ENCODE data around the gene CR1L. TPM values are rescaled to one million over a fixed set of nuclear protein-coding genes. Genes with fewer than 3 reads are reported as not detected.

The CR1L gene
- total RNA-seq: under 1 TPM; 0.70 to 0.73 TPM
- polyA plus RNA-seq (ENCODE audit: insufficient read length in 6 of 6): 1 to 10 TPM in 2 of 6 donors, under 1 TPM in 3, not detected in 1; 0.15 to 1.1 (median 0.84) TPM
- long read RNA-seq, donor 1, partial matches to known transcripts: 0 of 1 reads
- long read RNA-seq, donor 1, other reads (novel, unspliced or antisense): 0 of 1 reads
- long read RNA-seq, donor 2: 0 reads
- long read RNA-seq, donor 3: 0 reads
- long read RNA-seq, donor 4: 0 reads
- long read RNA-seq, donor 5: 0 reads
- long read RNA-seq, donor 6: 0 reads
- long read RNA-seq, donor 7: 0 reads
- long read RNA-seq, donor 8: 0 reads
- long read RNA-seq, donor 9: 0 reads
- long read RNA-seq, donor 10, partial matches to known transcripts: 0 of 1 reads
- long read RNA-seq, donor 10, other reads (novel, unspliced or antisense): 0 of 1 reads
- long read RNA-seq, donor 11: 0 reads
- long read RNA-seq, donor 12: 0 reads

DNA sequence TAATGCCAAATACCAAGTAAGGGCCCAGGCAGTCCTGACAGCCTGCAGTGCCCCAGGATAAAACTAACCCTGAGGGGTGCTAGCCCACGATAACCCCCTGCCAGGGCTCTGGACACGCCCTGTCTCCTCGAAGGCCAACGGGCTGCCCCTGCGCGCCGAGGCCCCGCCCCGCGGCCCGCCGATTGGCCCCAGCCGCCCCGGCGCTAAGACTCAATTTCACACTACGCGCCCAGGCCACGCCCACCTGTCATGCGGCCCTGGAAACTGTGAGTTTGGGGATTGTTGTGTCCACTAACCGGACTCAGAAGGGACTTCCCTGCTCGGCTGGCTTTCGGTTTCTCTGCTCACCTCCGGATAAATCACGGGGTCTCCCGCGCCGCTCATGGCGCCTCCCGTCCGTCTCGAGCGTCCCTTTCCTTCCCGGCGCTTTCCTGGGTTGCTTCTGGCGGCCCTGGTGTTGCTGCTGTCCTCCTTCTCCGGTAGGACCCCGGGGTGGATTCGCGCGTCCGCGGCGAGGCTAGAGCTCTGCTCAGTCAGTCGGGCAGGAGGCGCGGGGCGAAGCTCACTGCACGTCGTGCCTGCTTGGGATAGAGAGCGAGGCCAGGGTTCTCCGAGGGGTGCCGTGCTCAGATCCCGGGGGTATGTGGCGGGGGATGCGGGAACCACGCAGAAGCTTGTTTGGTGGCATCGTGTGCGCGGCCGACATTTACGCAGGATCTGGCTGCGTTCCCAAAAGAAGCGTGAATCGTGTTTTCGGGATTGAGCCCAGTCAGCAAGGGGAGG lies at the start of gene CR1L:
Gene CR1L (plus strand): TSS at position 282 of the 783 bp plus-strand sequence. CDS start 101 bp downstream, at position 383.
- Histone ChIP-seq H3K4me1 (peaks cover 2 to 15% of the 10 kb centered on the region in 2 donors), H3K4me3 (peak within 1 kb of the TSS; percentile 43 to 52), H3K36me3 (no peaks in the 10 kb centered on the region), H3K27me3 (peaks cover 0 to 12% of the 10 kb centered on the region in 2 donors), H3K9me3 (no peaks in the 10 kb centered on the region), H3K27ac (no peak within 1 kb of the TSS)
- TF ChIP-seq, protein P1, sequence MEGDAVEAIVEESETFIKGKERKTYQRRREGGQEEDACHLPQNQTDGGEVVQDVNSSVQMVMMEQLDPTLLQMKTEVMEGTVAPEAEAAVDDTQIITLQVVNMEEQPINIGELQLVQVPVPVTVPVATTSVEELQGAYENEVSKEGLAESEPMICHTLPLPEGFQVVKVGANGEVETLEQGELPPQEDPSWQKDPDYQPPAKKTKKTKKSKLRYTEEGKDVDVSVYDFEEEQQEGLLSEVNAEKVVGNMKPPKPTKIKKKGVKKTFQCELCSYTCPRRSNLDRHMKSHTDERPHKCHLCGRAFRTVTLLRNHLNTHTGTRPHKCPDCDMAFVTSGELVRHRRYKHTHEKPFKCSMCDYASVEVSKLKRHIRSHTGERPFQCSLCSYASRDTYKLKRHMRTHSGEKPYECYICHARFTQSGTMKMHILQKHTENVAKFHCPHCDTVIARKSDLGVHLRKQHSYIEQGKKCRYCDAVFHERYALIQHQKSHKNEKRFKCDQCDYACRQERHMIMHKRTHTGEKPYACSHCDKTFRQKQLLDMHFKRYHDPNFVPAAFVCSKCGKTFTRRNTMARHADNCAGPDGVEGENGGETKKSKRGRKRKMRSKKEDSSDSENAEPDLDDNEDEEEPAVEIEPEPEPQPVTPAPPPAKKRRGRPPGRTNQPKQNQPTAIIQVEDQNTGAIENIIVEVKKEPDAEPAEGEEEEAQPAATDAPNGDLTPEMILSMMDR (IDR thresholded peaks at IDR 0.05): no peak
- intact Hi-C loops (cut with DNase I): no loop called here
- peak; percentile 44 to 94 (median 74) for DNase-seq
- ATAC-seq: peak; percentile 100

DNA sequence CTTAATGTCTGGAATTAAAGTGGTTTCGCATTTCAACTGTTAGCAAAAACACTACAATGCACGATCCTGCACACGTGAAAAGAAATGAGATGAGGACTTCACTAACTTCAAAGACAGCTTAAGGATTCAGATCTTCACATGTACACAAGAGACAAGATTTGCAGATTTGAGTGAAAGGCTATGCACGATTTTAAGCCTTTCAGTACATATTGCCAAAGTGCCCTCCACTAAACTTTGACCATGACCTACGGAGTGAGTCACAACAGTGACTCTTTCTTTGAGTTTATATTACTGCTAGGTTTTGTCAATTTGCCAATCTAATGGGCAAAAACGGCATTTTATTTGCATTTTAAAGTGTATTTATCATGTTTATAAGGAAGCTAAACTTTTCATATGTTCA lies 41.2 kb upstream of the CR1L start:
- TF ChIP-seq, protein P1 (IDR thresholded peaks at IDR 0.05): no peak
- Histone ChIP-seq H3K4me3 (no peak overlapping the region), H3K4me1 (no peaks in the 10 kb centered on the region), H3K27ac (no peak overlapping the region), H3K27me3 (no peaks in the 10 kb centered on the region), H3K9me3 (no peaks in the 10 kb centered on the region), H3K36me3 (no peaks in the 10 kb centered on the region)
- DNase-seq (no peak), ATAC-seq (no peak)
- intact Hi-C loops (cut with DNase I): no loop called here

DNA sequence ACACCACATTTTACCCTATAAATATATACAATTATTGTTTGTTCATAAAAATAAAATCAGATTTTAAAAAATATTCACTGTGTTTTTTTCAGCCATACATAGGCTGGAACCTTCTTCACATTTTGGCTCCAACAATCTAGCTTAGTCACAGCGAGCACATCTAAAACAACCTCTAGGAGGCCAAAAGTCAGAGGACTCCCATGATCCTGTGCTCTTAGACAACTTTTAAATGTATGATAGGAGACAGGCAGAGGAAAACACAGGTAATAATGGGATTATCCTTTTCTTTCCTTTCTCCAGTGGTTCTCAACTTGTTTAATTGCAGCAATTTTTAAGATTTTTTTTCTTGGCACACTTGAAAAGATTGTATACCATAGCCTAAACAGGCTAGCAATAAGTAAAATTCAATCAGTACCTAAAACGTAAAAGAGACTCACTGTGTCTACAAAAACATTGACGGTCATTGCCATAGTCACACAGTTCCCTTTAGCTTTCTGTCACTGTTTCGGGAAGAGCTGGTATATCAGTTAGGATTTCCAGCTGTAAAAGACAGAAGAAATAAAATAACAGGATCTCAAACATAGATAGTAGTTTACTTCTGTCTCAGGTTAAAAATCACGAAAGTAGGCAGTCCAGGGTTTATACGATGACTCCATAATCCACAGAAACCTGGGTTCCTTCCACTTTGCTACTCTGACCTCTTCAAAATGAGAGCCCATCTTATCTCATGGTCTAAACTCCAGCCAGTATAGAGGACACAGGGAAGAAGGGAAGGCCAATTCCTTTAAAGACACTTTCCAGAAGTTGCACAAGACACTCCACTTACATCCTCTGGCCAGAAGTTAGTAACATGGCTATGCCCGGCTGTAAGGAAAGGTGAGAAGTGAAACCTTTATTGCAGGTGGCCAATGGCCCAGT lies 39.2 kb upstream of the CR1L start:
- Histone ChIP-seq H3K4me1 (no peaks in the 10 kb centered on the region), H3K4me3 (no peak overlapping the region), H3K36me3 (peaks cover 0 to 10% of the 10 kb centered on the region in 2 donors), H3K27me3 (no peaks in the 10 kb centered on the region), H3K27ac (no peak overlapping the region), H3K9me3 (no peaks in the 10 kb centered on the region)
- intact Hi-C loops (cut with DNase I): no loop called here
- no peak for ATAC-seq
- DNase-seq: no peak
- TF ChIP-seq, protein P1 (IDR thresholded peaks at IDR 0.05): no peak

DNA sequence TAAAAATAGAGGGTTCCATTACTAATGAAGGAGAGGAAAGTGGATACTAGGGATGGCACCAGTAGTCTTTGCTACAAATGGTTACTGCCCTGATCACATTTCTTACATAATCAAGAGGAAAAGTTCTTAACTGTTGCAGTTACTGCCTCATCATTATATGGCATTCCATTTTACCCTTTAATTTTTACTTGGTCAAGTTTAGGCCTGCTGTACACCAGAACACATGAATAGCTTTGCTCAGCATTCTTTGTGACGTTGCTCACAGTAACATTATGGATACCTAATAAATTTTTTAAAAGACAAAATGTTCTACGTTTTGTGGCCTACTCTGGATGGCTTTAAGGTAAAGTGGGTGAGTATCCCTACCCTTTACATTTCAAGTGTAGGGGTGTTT lies 38.6 kb upstream of the CR1L start:
- no peak overlapping the region for H3K4me3 ChIP-seq
- no peaks in the 10 kb centered on the region for H3K9me3 ChIP-seq
- no peaks in the 10 kb centered on the region for H3K4me1 ChIP-seq
- DNase-seq (no peak), ATAC-seq (no peak)
- intact Hi-C loops (cut with DNase I): no loop called here
- H3K27ac ChIP-seq: no peak overlapping the region
- no peaks in the 10 kb centered on the region for H3K27me3 ChIP-seq
- peaks cover 0 to 11% of the 10 kb centered on the region in 2 donors for H3K36me3 ChIP-seq
- TF ChIP-seq, protein P1 (IDR thresholded peaks at IDR 0.05): no peak

Data from left lung (tissue), 14 donors.